ENCODE data around the gene TOM1L2.

Gene TOM1L2

DNA sequence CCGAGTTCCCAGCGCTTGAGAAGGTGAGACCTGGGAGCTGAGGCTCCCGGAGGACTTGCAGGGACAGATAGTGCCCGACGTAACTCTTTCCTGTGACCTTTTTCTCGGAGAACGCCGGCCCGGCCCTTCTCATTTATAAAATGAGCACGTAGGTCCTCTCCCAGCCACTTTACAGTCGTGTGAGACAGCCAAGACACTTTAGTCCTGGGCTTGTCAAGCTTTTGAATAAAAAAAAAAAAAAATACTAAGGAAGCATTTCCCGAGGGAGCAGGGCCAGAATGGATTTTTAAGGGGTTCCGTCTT lies 703 bp upstream of the TOM1L2 start:
- Histone ChIP-seq H3K27me3 (replicated peaks; ENCODE audit: insufficient read depth, low read length) (no peaks in the 10 kb centered on the region), H2AFZ (ENCODE audit: low read length) (peak overlapping the region; percentile 46), H3K9ac (ENCODE audit: low read length) (peak overlapping the region; percentile 21; the same call in 1 of the 2 replicates), H3K79me2 (ENCODE audit: low read length) (peaks cover 43% of the 10 kb centered on the region), H3K4me3 (ENCODE audit: low read length) (peak overlapping the region; percentile 63), H4K20me1 (ENCODE audit: insufficient read depth, low read length) (no peaks in the 10 kb centered on the region), H3K9me2 (replicated peaks; ENCODE audit: insufficient read depth, low read length) (no peaks in the 10 kb centered on the region), H3K27ac (ENCODE audit: low read length) (no peak overlapping the region), H3K4me2 (ENCODE audit: low read depth, low read length) (peak overlapping the region; percentile 65), H3K9me3 (replicated peaks; ENCODE audit: insufficient read depth, low read length) (no peaks in the 10 kb centered on the region), H3F3A (ENCODE audit: insufficient read depth, low read length) (no peaks in the 10 kb centered on the region), H3K4me1 (ENCODE audit: low read length) (peaks cover 10% of the 10 kb centered on the region), H3K36me3 (replicated peaks; ENCODE audit: insufficient read depth, low read length) (no peaks in the 10 kb centered on the region)
- no peak for TF ChIP-seq EZH2phosphoT487 (IDR thresholded peaks at IDR 0.05; ENCODE audit: low read length)
- TF ChIP-seq, protein P1, sequence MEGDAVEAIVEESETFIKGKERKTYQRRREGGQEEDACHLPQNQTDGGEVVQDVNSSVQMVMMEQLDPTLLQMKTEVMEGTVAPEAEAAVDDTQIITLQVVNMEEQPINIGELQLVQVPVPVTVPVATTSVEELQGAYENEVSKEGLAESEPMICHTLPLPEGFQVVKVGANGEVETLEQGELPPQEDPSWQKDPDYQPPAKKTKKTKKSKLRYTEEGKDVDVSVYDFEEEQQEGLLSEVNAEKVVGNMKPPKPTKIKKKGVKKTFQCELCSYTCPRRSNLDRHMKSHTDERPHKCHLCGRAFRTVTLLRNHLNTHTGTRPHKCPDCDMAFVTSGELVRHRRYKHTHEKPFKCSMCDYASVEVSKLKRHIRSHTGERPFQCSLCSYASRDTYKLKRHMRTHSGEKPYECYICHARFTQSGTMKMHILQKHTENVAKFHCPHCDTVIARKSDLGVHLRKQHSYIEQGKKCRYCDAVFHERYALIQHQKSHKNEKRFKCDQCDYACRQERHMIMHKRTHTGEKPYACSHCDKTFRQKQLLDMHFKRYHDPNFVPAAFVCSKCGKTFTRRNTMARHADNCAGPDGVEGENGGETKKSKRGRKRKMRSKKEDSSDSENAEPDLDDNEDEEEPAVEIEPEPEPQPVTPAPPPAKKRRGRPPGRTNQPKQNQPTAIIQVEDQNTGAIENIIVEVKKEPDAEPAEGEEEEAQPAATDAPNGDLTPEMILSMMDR (IDR thresholded peaks at IDR 0.05; ENCODE audit: low read length), result no peak
- no peak for TF ChIP-seq EZH2 (optimal IDR thresholded peaks at IDR 0.05; ENCODE audit: low read depth, low read length)
- no peak for DNase-seq

DNA sequence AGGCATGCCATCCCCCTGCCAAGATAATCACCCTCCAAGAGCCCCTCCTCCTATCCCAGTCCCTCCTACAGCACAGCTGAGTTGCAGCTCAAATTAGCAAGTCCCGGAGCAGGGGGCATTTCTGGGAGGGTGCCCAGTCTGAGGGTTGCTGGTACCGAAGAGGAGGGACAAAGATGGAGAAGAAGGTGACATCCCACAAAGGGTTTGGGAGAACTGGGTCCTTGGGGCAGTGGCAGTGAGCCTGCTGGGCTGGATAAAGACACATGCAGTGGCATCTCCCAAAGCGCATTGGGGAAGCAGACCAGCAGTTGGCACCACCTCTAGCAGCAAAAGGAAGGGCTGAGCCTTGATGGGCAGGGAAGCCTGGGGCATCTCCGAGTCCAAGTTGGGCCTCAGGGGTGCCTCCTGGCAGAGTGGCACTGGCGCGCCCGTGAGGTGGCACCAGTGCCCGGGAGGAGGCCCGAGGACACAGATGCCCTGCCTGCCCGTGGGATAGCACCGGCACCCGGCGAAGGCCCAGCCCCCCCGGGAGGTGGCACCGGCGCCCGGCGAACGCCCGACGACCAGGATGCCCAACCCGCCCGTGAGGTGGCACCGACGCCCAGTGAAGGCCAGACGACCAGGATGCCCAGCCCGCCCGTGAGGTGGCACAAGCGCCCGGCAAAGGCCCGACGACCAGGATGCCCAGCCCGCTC lies 622 bp downstream of the TOM1L2 start:
- H3K79me2 ChIP-seq (ENCODE audit: low read length), result peaks cover 54% of the 10 kb centered on the region
- H3K27me3 ChIP-seq (replicated peaks; ENCODE audit: insufficient read depth, low read length), result no peaks in the 10 kb centered on the region
- peak overlapping the region; percentile 58 for H2AFZ ChIP-seq (ENCODE audit: low read length)
- H3K4me2 ChIP-seq (ENCODE audit: low read depth, low read length), result peak overlapping the region; percentile 72
- no peaks in the 10 kb centered on the region for H3K9me3 ChIP-seq (replicated peaks; ENCODE audit: insufficient read depth, low read length)
- H3K36me3 ChIP-seq (replicated peaks; ENCODE audit: insufficient read depth, low read length), result no peaks in the 10 kb centered on the region
- H3K9me2 ChIP-seq (replicated peaks; ENCODE audit: insufficient read depth, low read length), result no peaks in the 10 kb centered on the region
- peak overlapping the region; percentile 73 for H3K4me3 ChIP-seq (ENCODE audit: low read length)
- TF ChIP-seq, protein P1 (IDR thresholded peaks at IDR 0.05; ENCODE audit: low read length), result no peak
- no peak for DNase-seq
- H4K20me1 ChIP-seq (ENCODE audit: insufficient read depth, low read length), result no peaks in the 10 kb centered on the region
- peaks cover 9% of the 10 kb centered on the region for H3F3A ChIP-seq (ENCODE audit: insufficient read depth, low read length)
- peaks cover 23% of the 10 kb centered on the region for H3K4me1 ChIP-seq (ENCODE audit: low read length)
- peak overlapping the region; percentile 64 for H3K9ac ChIP-seq (ENCODE audit: low read length)
- H3K27ac ChIP-seq (ENCODE audit: low read length), result peak overlapping the region; percentile 8; the same call in 1 of the 2 replicates

DNA sequence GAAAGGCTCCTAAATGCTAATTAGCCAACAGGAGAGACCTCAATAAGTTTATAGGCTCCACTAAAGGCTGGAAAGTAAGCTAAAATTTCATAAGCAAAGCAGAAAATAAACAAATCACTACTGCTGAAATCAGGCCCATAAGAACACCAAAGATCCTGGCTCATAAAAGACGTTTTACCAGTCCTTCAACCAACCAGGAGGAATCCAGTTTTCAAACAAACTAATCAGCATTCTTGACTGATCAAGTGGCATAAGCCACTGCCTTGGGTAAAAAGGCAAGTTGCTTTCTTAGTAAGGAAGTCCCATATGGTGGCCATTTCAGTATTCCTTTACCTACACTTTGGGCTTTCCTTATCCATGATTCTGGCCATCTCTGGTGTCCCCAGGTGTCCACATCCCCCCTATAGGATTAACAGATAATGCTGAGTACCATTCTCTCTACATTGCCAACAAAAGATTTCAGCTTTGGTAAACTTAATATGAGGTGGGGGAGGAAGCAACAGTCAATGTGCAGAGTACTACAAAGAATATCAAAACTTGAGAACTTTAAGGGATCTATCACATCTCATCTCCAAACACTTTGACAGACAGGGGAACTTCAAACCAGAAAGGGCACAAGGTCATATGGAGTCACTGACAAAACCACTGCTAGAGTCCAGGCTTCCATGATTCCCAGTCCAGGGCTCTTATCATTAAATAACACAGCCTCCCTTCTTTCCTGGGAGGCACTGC lies 1.3 kb downstream of the TOM1L2 start:
- H4K20me1 ChIP-seq (ENCODE audit: insufficient read depth, low read length), result no peaks in the 10 kb centered on the region
- H3F3A ChIP-seq (ENCODE audit: insufficient read depth, low read length), result peaks cover 17% of the 10 kb centered on the region
- H3K9ac ChIP-seq (ENCODE audit: low read length), result peak overlapping the region; percentile 64; the same call in 1 of the 2 replicates
- DNase-seq, result no peak
- H3K4me3 ChIP-seq (ENCODE audit: low read length), result peak overlapping the region; percentile 73
- peaks cover 54% of the 10 kb centered on the region for H3K79me2 ChIP-seq (ENCODE audit: low read length)
- H2AFZ ChIP-seq (ENCODE audit: low read length), result no peak overlapping the region
- no peaks in the 10 kb centered on the region for H3K36me3 ChIP-seq (replicated peaks; ENCODE audit: insufficient read depth, low read length)
- no peaks in the 10 kb centered on the region for H3K9me2 ChIP-seq (replicated peaks; ENCODE audit: insufficient read depth, low read length)
- H3K9me3 ChIP-seq (replicated peaks; ENCODE audit: insufficient read depth, low read length), result no peaks in the 10 kb centered on the region
- H3K4me2 ChIP-seq (ENCODE audit: low read depth, low read length), result peak overlapping the region; percentile 72
- TF ChIP-seq, protein P1 (IDR thresholded peaks at IDR 0.05; ENCODE audit: low read length), result no peak
- TF ChIP-seq EZH2phosphoT487 (IDR thresholded peaks at IDR 0.05; ENCODE audit: low read length), result no peak
- no peak for TF ChIP-seq EZH2 (optimal IDR thresholded peaks at IDR 0.05; ENCODE audit: low read depth, low read length)
- H3K4me1 ChIP-seq (ENCODE audit: low read length), result peaks cover 29% of the 10 kb centered on the region
- H3K27ac ChIP-seq (ENCODE audit: low read length), result no peak overlapping the region
- no peaks in the 10 kb centered on the region for H3K27me3 ChIP-seq (replicated peaks; ENCODE audit: insufficient read depth, low read length)

Measured in MM.1S (cell line).